ENCODE measurements around the gene TRMT2B. TPM values are rescaled to one million over a fixed set of nuclear protein-coding genes. Genes with fewer than 3 reads are reported as not detected.

The TRMT2B gene
- total and polyA plus RNA-seq, 2 of the 13 experiments (the other 11 are each of a cell fraction or from before 2014, with no cell fraction given), result 7.0 to 11.2 TPM

- TF ChIP-seq GLI4 (CRISPR knock-in tag; IDR thresholded peaks at IDR 0.05; ENCODE audit: borderline replicate concordance) (0 out of 2 replicates have a peak, but pooled peaks have one; percentile 11), NKX3-1 (CRISPR knock-in tag; IDR thresholded peaks at IDR 0.05) (no peak), RAD51 (IDR thresholded peaks at IDR 0.05; ENCODE audit: borderline replicate concordance) (no peak), NR2F2 (IDR thresholded peaks at IDR 0.05; ENCODE audit: borderline replicate concordance, low read depth) (no peak), ZNF800 (CRISPR knock-in tag; IDR thresholded peaks at IDR 0.05) (no peak), ATF2 (CRISPR knock-in tag; IDR thresholded peaks at IDR 0.05) (0 out of 2 replicates have a peak, but pooled peaks have one; percentile 18), HNRNPLL (IDR thresholded peaks at IDR 0.05; ENCODE audit: low read depth, low read length, poor library complexity, severe bottlenecking) (peak; percentile 96), MXI1 (IDR thresholded peaks at IDR 0.05; ENCODE audit: borderline replicate concordance, low read depth, low read length) (no peak), ZNF468 (CRISPR knock-in tag; IDR thresholded peaks at IDR 0.05) (no peak), ZNF7 (CRISPR knock-in tag; IDR thresholded peaks at IDR 0.05) (no peak), ZNF3 (CRISPR knock-in tag; IDR thresholded peaks at IDR 0.05) (no peak), FOXK1 (CRISPR knock-in tag; IDR thresholded peaks at IDR 0.05; ENCODE audit: borderline replicate concordance, low read depth) (no peak), ZNF367 (CRISPR knock-in tag; IDR thresholded peaks at IDR 0.05; ENCODE audit: borderline replicate concordance) (no peak), JARID2 (CRISPR knock-in tag; IDR thresholded peaks at IDR 0.05; ENCODE audit: insufficient replicate concordance) (no peak), KAT8 (CRISPR knock-in tag; IDR thresholded peaks at IDR 0.05) (peak; percentile 72; the same call in 1 of the 2 replicates), GMEB1 (CRISPR knock-in tag; IDR thresholded peaks at IDR 0.05; ENCODE audit: borderline replicate concordance) (peak; percentile 39; the same call in 1 of the 2 replicates), NFYB (CRISPR knock-in tag; IDR thresholded peaks at IDR 0.05) (peak; percentile 36; the same call in 1 of the 2 replicates), YY1 (IDR thresholded peaks at IDR 0.05; ENCODE audit: insufficient read depth, insufficient replicate concordance, low read depth, low read length) (no peak), ATF5 (CRISPR knock-in tag; IDR thresholded peaks at IDR 0.05; ENCODE audit: low read depth) (no peak)
These were observed at the start of gene TRMT2B (continued) for GRCh38 chrX:101051549-101052302.
